Loucy (cell line): ENCODE results near the gene RGL3.

ENCODE experiments used
- H2AFZ ChIP-seq: fragments of 200-600 bp; sonication (generic); 2 replicates; pipeline ENCODE4 v1.6.0; 2016; ENCODE audit warnings: antibody characterized with exemption, mild to moderate bottlenecking, low read length, moderate library complexity
- H3F3A ChIP-seq: fragments of 200-600 bp; 2 replicates; pipeline ENCODE4 v1.6.0; 2016; ENCODE audit warnings: antibody characterized with exemption, low read depth, mild to moderate bottlenecking
- H3K27me3 ChIP-seq: fragments of 200-600 bp; sonication (generic); 2 replicates; pipeline ENCODE4 v1.6.1; 2014; ENCODE audit warnings: low read length, mild to moderate bottlenecking; ENCODE audit not compliant: insufficient read depth, poor library complexity, severe bottlenecking
- H3K36me3 ChIP-seq: fragments of 200-600 bp; sonication (generic); 2 replicates; pipeline ENCODE4 v1.6.1; 2016; ENCODE audit warnings: low read length; ENCODE audit not compliant: insufficient read depth
- H3K4me1 ChIP-seq: fragments of 200-600 bp; sonication (generic); 2 replicates; pipeline ENCODE4 v1.5.1; 2014; ENCODE audit warnings: low read length, mild to moderate bottlenecking; ENCODE audit not compliant: insufficient read depth, poor library complexity, severe bottlenecking
- H3K4me2 ChIP-seq: fragments of 200-600 bp; sonication (generic); 2 replicates; pipeline ENCODE4 v1.6.0; 2014; ENCODE audit warnings: antibody characterized with exemption, low read length, low read depth, mild to moderate bottlenecking; ENCODE audit not compliant: poor library complexity, severe bottlenecking
- H3K4me3 ChIP-seq: fragments of 200-600 bp; sonication (generic); 2 replicates; pipeline ENCODE4 v1.5.1; 2014; ENCODE audit warnings: low read length, mild to moderate bottlenecking, mixed read lengths; ENCODE audit not compliant: poor library complexity, severe bottlenecking
- H3K79me2 ChIP-seq: fragments of 200-600 bp; sonication (generic); 2 replicates; pipeline ENCODE4 v1.6.1; 2014; ENCODE audit warnings: low read length; ENCODE audit not compliant: insufficient read depth
- H3K9ac ChIP-seq: fragments of 200-600 bp; sonication (generic); 2 replicates; pipeline ENCODE4 v1.6.0; 2014; ENCODE audit warnings: mild to moderate bottlenecking, low read depth, low read length, moderate library complexity; ENCODE audit not compliant: poor library complexity, severe bottlenecking
- H3K9me2 ChIP-seq: fragments of 200-600 bp; sonication (generic); replicated peaks from 2 replicates; pipeline ENCODE4 v1.6.1; 2016; ENCODE audit warnings: low read depth, low read length, mixed read lengths
- H3K9me3 ChIP-seq: fragments of 200-600 bp; sonication (generic); 2 replicates; pipeline ENCODE4 v1.6.1; 2014; ENCODE audit warnings: mild to moderate bottlenecking, antibody characterized with exemption, low read length, low read depth; ENCODE audit not compliant: insufficient read depth
- H4K20me1 ChIP-seq: fragments of 200-600 bp; sonication (generic); 2 replicates; pipeline ENCODE4 v1.6.0; 2014; ENCODE audit warnings: antibody characterized with exemption, low read length, mild to moderate bottlenecking; ENCODE audit not compliant: insufficient read depth, poor library complexity, severe bottlenecking
- CTCF ChIP-seq: fragments of 200-600 bp; sonication (generic); conservative IDR thresholded peaks from 2 replicates; pipeline ENCODE4 v1.5.1; 2014; ENCODE audit warnings: mild to moderate bottlenecking, antibody characterized with exemption, low read length
- EZH2phosphoT487 ChIP-seq: fragments of 200-600 bp; IDR thresholded peaks from 2 replicates; pipeline ENCODE4 v1.6.1; 2018; ENCODE audit warnings: antibody characterized with exemption, mild to moderate bottlenecking, moderate library complexity, borderline replicate concordance

RGL3 gene

GRCh38 chr19:11445141-11445540, 26.0 kb upstream of the RGL3 start:
- Histone ChIP-seq H3F3A (no peaks in the 10 kb centered on the region), H2AFZ (no peak overlapping the region), H3K9me3 (no peaks in the 10 kb centered on the region), H3K36me3 (peaks cover 53% of the 10 kb centered on the region; the same call in 1 of the 2 replicates), H3K4me1 (peaks cover 13% of the 10 kb centered on the region), H4K20me1 (peaks cover 12% of the 10 kb centered on the region), H3K9ac (no peak overlapping the region), H3K4me3 (no peak overlapping the region), H3K4me2 (no peak overlapping the region), H3K79me2 (peaks cover 16% of the 10 kb centered on the region; the same call in 1 of the 2 replicates), H3K27me3 (no peaks in the 10 kb centered on the region), H3K9me2 (no peaks in the 10 kb centered on the region)
- TF ChIP-seq EZH2phosphoT487 (no peak), CTCF (no peak)

GRCh38 chr19:11444059-11444458, 24.9 kb upstream of the RGL3 start:
- Histone ChIP-seq H2AFZ (no peak overlapping the region), H3K4me1 (peaks cover 13% of the 10 kb centered on the region), H3F3A (no peaks in the 10 kb centered on the region), H3K9ac (peak overlapping the region; percentile 32), H3K27me3 (no peaks in the 10 kb centered on the region), H3K4me2 (no peak overlapping the region), H3K36me3 (peaks cover 48% of the 10 kb centered on the region; the same call in 1 of the 2 replicates), H4K20me1 (peaks cover 12% of the 10 kb centered on the region), H3K9me2 (no peaks in the 10 kb centered on the region), H3K9me3 (no peaks in the 10 kb centered on the region), H3K79me2 (peaks cover 16% of the 10 kb centered on the region; the same call in 1 of the 2 replicates), H3K4me3 (no peak overlapping the region)
- TF ChIP-seq CTCF (no peak), EZH2phosphoT487 (no peak)

GRCh38 chr19:11437955-11438354, 18.8 kb upstream of the RGL3 start:
- H3K4me2 ChIP-seq: no peak overlapping the region
- H3K9me2 ChIP-seq: no peaks in the 10 kb centered on the region
- no peak overlapping the region for H3K9ac ChIP-seq
- H3F3A ChIP-seq: no peaks in the 10 kb centered on the region
- TF ChIP-seq CTCF: no peak
- no peak for TF ChIP-seq EZH2phosphoT487
- no peak overlapping the region for H3K4me3 ChIP-seq
- H3K27me3 ChIP-seq: no peaks in the 10 kb centered on the region
- peaks cover 38% of the 10 kb centered on the region for H3K79me2 ChIP-seq
- peaks cover 20% of the 10 kb centered on the region for H4K20me1 ChIP-seq
- peaks cover 28% of the 10 kb centered on the region; the same call in 1 of the 2 replicates for H3K36me3 ChIP-seq
- peaks cover 23% of the 10 kb centered on the region for H3K4me1 ChIP-seq
- H2AFZ ChIP-seq: no peak overlapping the region
- no peaks in the 10 kb centered on the region for H3K9me3 ChIP-seq
